ENCODE measurements around the gene UCN3.
"Not testable (repeated sequence)": the region's sequence is repeated elsewhere in the genome, so short reads cannot be mapped to it uniquely, and the experiment has no call there.

UCN3 gene

GRCh38 chr10:5355594-5356301 lies 9.0 kb upstream of the UCN3 start:
- Mint-ChIP-seq H3K36me3 (ENCODE audit: low read depth) (no peaks in the 10 kb centered on the region), H3K4me3 (no peak overlapping the region), H3K4me1 (ENCODE audit: low read depth) (peaks cover 7% of the 10 kb centered on the region), H3K9me3 (no peaks in the 10 kb centered on the region), H3K27me3 (peaks cover 34% of the 10 kb centered on the region), H3K27ac (no peak overlapping the region)

GRCh38 chr10:5356302-5356763 lies 8.4 kb upstream of the UCN3 start:
- Mint-ChIP-seq H3K27me3 (peaks cover 34% of the 10 kb centered on the region), H3K27ac (no peak overlapping the region), H3K36me3 (ENCODE audit: low read depth) (no peaks in the 10 kb centered on the region), H3K4me1 (ENCODE audit: low read depth) (peaks cover 7% of the 10 kb centered on the region), H3K9me3 (no peaks in the 10 kb centered on the region), H3K4me3 (no peak overlapping the region)

- H3K27ac Mint-ChIP-seq = no peak overlapping the region
- peaks cover 7% of the 10 kb centered on the region for H3K4me1 Mint-ChIP-seq (ENCODE audit: low read depth)
- H3K27me3 Mint-ChIP-seq = peaks cover 44% of the 10 kb centered on the region
- no peaks in the 10 kb centered on the region for H3K36me3 Mint-ChIP-seq (ENCODE audit: low read depth)
- H3K4me3 Mint-ChIP-seq = no peak overlapping the region
- H3K9me3 Mint-ChIP-seq = no peaks in the 10 kb centered on the region
Observed at GRCh38 chr10:5360318-5360915, 4.3 kb upstream of the UCN3 start.

GRCh38 chr10:5361966-5362365 lies 2.8 kb upstream of the UCN3 start:
- H3K27me3 Mint-ChIP-seq = peaks cover 45% of the 10 kb centered on the region
- H3K27ac Mint-ChIP-seq = no peak overlapping the region
- H3K4me1 Mint-ChIP-seq (ENCODE audit: low read depth) = no peaks in the 10 kb centered on the region
- no peaks in the 10 kb centered on the region for H3K36me3 Mint-ChIP-seq (ENCODE audit: low read depth)
- H3K9me3 Mint-ChIP-seq = no peaks in the 10 kb centered on the region
- H3K4me3 Mint-ChIP-seq = no peak overlapping the region

- Mint-ChIP-seq H3K9me3 (no peaks in the 10 kb centered on the region), H3K27me3 (peaks cover 38% of the 10 kb centered on the region), H3K4me1 (ENCODE audit: low read depth) (no peaks in the 10 kb centered on the region), H3K4me3 (no peak overlapping the region), H3K27ac (no peak overlapping the region), H3K36me3 (ENCODE audit: low read depth) (no peaks in the 10 kb centered on the region)
Observed at GRCh38 chr10:5362873-5363272, 1.9 kb upstream of the UCN3 start.

- no peaks in the 10 kb centered on the region for H3K4me1 Mint-ChIP-seq (ENCODE audit: low read depth)
- peaks cover 27% of the 10 kb centered on the region for H3K27me3 Mint-ChIP-seq
- H3K9me3 Mint-ChIP-seq = no peaks in the 10 kb centered on the region
- no peaks in the 10 kb centered on the region for H3K36me3 Mint-ChIP-seq (ENCODE audit: low read depth)
- no peak overlapping the region for H3K27ac Mint-ChIP-seq
- H3K4me3 Mint-ChIP-seq = no peak overlapping the region
Observed at GRCh38 chr10:5364374-5364773, 392 bp upstream of the UCN3 start.

- no peaks in the 10 kb centered on the region for H3K4me1 Mint-ChIP-seq (ENCODE audit: low read depth)
- H3K36me3 Mint-ChIP-seq (ENCODE audit: low read depth) = no peaks in the 10 kb centered on the region
- peaks cover 22% of the 10 kb centered on the region for H3K27me3 Mint-ChIP-seq
- H3K4me3 Mint-ChIP-seq = no peak overlapping the region
- no peak overlapping the region for H3K27ac Mint-ChIP-seq
- H3K9me3 Mint-ChIP-seq = peaks cover 7% of the 10 kb centered on the region
Observed at GRCh38 chr10:5365928-5366327, 1.2 kb downstream of the UCN3 start.

GRCh38 chr10:5369362-5370158 lies 4.8 kb downstream of the UCN3 start:
- Mint-ChIP-seq H3K4me3 (no peak overlapping the region), H3K36me3 (ENCODE audit: low read depth) (no peaks in the 10 kb centered on the region), H3K9me3 (peaks cover 11% of the 10 kb centered on the region), H3K27ac (no peak overlapping the region), H3K27me3 (peaks cover 11% of the 10 kb centered on the region), H3K4me1 (ENCODE audit: low read depth) (no peaks in the 10 kb centered on the region)

GRCh38 chr10:5370493-5371352 lies 6.0 kb downstream of the UCN3 start:
- Mint-ChIP-seq H3K9me3 (peaks cover 11% of the 10 kb centered on the region), H3K27ac (no peak overlapping the region), H3K36me3 (ENCODE audit: low read depth) (no peaks in the 10 kb centered on the region), H3K4me1 (ENCODE audit: low read depth) (no peaks in the 10 kb centered on the region), H3K4me3 (no peak overlapping the region), H3K27me3 (peaks cover 17% of the 10 kb centered on the region)

- Mint-ChIP-seq H3K36me3 (ENCODE audit: low read depth) (no peaks in the 10 kb centered on the region), H3K27me3 (peaks cover 11% of the 10 kb centered on the region), H3K27ac (no peak overlapping the region), H3K4me1 (ENCODE audit: low read depth) (no peaks in the 10 kb centered on the region), H3K4me3 (no peak overlapping the region), H3K9me3 (peaks cover 11% of the 10 kb centered on the region)
Observed at GRCh38 chr10:5373307-5373706, 8.5 kb downstream of the UCN3 start.

- Mint-ChIP-seq H3K36me3 (ENCODE audit: low read depth) (no peaks in the 10 kb centered on the region), H3K9me3 (peaks cover 11% of the 10 kb centered on the region), H3K27me3 (peaks cover 11% of the 10 kb centered on the region), H3K4me1 (ENCODE audit: low read depth) (no peaks in the 10 kb centered on the region), H3K27ac (no peak overlapping the region), H3K4me3 (no peak overlapping the region)
Observed at GRCh38 chr10:5373891-5374611, 9.3 kb downstream of the UCN3 start.

GRCh38 chr10:5376450-5376849 lies 11.7 kb downstream of the UCN3 start:
- Mint-ChIP-seq H3K36me3 (ENCODE audit: low read depth) (no peaks in the 10 kb centered on the region), H3K4me3 (no peak overlapping the region), H3K27me3 (peaks cover 11% of the 10 kb centered on the region), H3K27ac (no peak overlapping the region), H3K4me1 (ENCODE audit: low read depth) (no peaks in the 10 kb centered on the region), H3K9me3 (no peaks in the 10 kb centered on the region)

GRCh38 chr10:5379202-5379601 lies 14.4 kb downstream of the UCN3 start:
- not testable (repeated sequence) for H3K4me1 Mint-ChIP-seq (ENCODE audit: low read depth); H3K9me3 Mint-ChIP-seq; H3K36me3 Mint-ChIP-seq (ENCODE audit: low read depth); H3K27ac Mint-ChIP-seq; H3K4me3 Mint-ChIP-seq
- peaks cover 15% of the 10 kb centered on the region for H3K27me3 Mint-ChIP-seq

- H3K36me3 Mint-ChIP-seq (ENCODE audit: low read depth); H3K27ac Mint-ChIP-seq; H3K9me3 Mint-ChIP-seq; H3K4me1 Mint-ChIP-seq (ENCODE audit: low read depth); H3K27me3 Mint-ChIP-seq; H3K4me3 Mint-ChIP-seq: not testable (repeated sequence)
Observed at GRCh38 chr10:5380395-5380794, 15.6 kb downstream of the UCN3 start.

Data from stimulated activated naive CD8-positive, alpha-beta T cell treated with anti-CD3 and anti-CD28 coated beads, Interleukin-15, Interleukin-2, amounts not matched to agents 100 ng/mL and 50 ng/mL, for 24 hours (primary cell).